Caco-2 (cell line): Measurements from ENCODE around the gene CETP. TPM values are rescaled to one million over a fixed set of nuclear protein-coding genes. Genes with fewer than 3 reads are reported as not detected.

Experiments
- BruUV-seq: library from RNA; stranded (reverse); fragments of 400-500 nt; replicated peaks from 2 replicates; lab custom pipeline; 2021; lab: Mats Ljungman, UMichigan
- CTCF ChIA-PET: fragments of 300-600 bp; sonication (Branson Sonifier 250); formaldehyde crosslinking; loops from one replicate; lab custom pipeline; 2022; ENCODE audit warnings: antibody characterized with exemption; lab: Charles Lee
- POLR2A ChIA-PET: fragments of 300-600 bp; sonication (Branson Sonifier 250); formaldehyde crosslinking; loops from one replicate; lab custom pipeline; 2022; ENCODE audit warnings: antibody characterized with exemption; lab: Charles Lee
- DNase-seq, 2 experiments: peaks; one replicate each; pipeline versions ENCODE4 v3.0.0 to v3.0.0-alpha.2; 2020 to 2022
- H3K27me3 ChIP-seq: replicated peaks from 2 replicates; pipeline ENCODE4 v1.6.0; 2011; ENCODE audit warnings: low read length; ENCODE audit not compliant: control insufficient read depth, insufficient read depth
- H3K36me3 ChIP-seq: 2 replicates; pipeline ENCODE4 v1.5.1; 2011; ENCODE audit warnings: low read length; ENCODE audit not compliant: control insufficient read depth, insufficient read depth
- H3K4me1 ChIP-seq: fragments of 250-450 bp; sonication (Bioruptor Pico); 2 replicates; pipeline ENCODE4 v1.5.1; 2020; ENCODE audit warnings: mild to moderate bottlenecking
- H3K4me3 ChIP-seq: 2 replicates; pipeline ENCODE4 v1.5.1; 2011; ENCODE audit warnings: low read depth, mild to moderate bottlenecking, control low read depth, low read length
- H3K9me3 ChIP-seq: fragments of 250-450 bp; sonication (Bioruptor Pico); 2 replicates; pipeline ENCODE4 v1.5.1; 2020; ENCODE audit warnings: mild to moderate bottlenecking, moderate library complexity
- H3K27ac Mint-ChIP-seq: one replicate; pipeline ENCODE4 v1.8.0; 2022; ENCODE audit warnings: mixed read lengths; ENCODE audit not compliant: unreplicated experiment
- H3K27me3 Mint-ChIP-seq: one replicate; pipeline ENCODE4 v1.8.0; 2022; ENCODE audit warnings: mixed read lengths; ENCODE audit not compliant: insufficient read depth, unreplicated experiment
- H3K36me3 Mint-ChIP-seq: one replicate; pipeline ENCODE4 v1.8.0; 2022; ENCODE audit warnings: mild to moderate bottlenecking, mixed read lengths; ENCODE audit not compliant: insufficient read depth, unreplicated experiment
- H3K4me1 Mint-ChIP-seq: one replicate; pipeline ENCODE4 v1.8.0; 2022; ENCODE audit warnings: low read depth, mixed read lengths; ENCODE audit not compliant: unreplicated experiment
- H3K4me3 Mint-ChIP-seq: one replicate; pipeline ENCODE4 v1.8.0; 2022; ENCODE audit warnings: mild to moderate bottlenecking, moderate library complexity, mixed read lengths; ENCODE audit not compliant: unreplicated experiment
- H3K9me3 Mint-ChIP-seq: one replicate; pipeline ENCODE4 v1.8.0; 2022; ENCODE audit warnings: mixed read lengths; ENCODE audit not compliant: unreplicated experiment
- intact Hi-C: fragments of 100-400 bp; cut with micrococcal nuclease; formaldehyde crosslinking; loops from one replicate; pipeline ENCODE4 v1.10.0; 2022; ENCODE audit not compliant: unreplicated experiment
- total RNA-seq: library from RNA; stranded (reverse); gene quantifications from 2 replicates; pipeline ENCODE4 v1.2.3, GENCODE V29; 2022
- TF ChIP-seq, protein P1 (sequence below), 2 experiments: fragments of 200-600 bp in 1 of 2; IDR thresholded peaks; 1 replicate in 1 of 2; 2 replicates in 1 of 2; pipeline versions ENCODE4 v1.5.1 to v1.8.0; 2011 to 2022; ENCODE audit warnings: antibody characterized with exemption in 1 of 2, control low read depth in 1 of 2, inconsistent platforms in 1 of 2, low read depth in 1 of 2, low read length in 1 of 2, mild to moderate bottlenecking in 1 of 2, moderate library complexity in 1 of 2; ENCODE audit not compliant: insufficient read depth in 1 of 2, severe bottlenecking in 1 of 2, unreplicated experiment in 1 of 2

CETP gene
- total RNA-seq, 1 experiment from 2014 or later, result not detected

GRCh38 chr16:57028086-57028485 lies 66.3 kb downstream of the CETP start:
- Mint-ChIP-seq H3K4me1 (no peaks in the 10 kb centered on the region), H3K27ac (no peak overlapping the region), H3K27me3 (peaks cover 4% of the 10 kb centered on the region), H3K36me3 (no peaks in the 10 kb centered on the region), H3K4me3 (no peak overlapping the region), H3K9me3 (no peaks in the 10 kb centered on the region)
- CTCF ChIA-PET, result no interaction called here
- no peak overlapping the region for H3K4me3 ChIP-seq
- BruUV-seq, result no TSS peak
- intact Hi-C loops, result no loop called here
- no peaks in the 10 kb centered on the region for H3K9me3 ChIP-seq
- peak; percentile 23 to 63 for DNase-seq
- POLR2A ChIA-PET, result no interaction called here
- no peaks in the 10 kb centered on the region for H3K36me3 ChIP-seq
- no peaks in the 10 kb centered on the region for H3K4me1 ChIP-seq
- no peaks in the 10 kb centered on the region for H3K27me3 ChIP-seq
- TF ChIP-seq, protein P1, sequence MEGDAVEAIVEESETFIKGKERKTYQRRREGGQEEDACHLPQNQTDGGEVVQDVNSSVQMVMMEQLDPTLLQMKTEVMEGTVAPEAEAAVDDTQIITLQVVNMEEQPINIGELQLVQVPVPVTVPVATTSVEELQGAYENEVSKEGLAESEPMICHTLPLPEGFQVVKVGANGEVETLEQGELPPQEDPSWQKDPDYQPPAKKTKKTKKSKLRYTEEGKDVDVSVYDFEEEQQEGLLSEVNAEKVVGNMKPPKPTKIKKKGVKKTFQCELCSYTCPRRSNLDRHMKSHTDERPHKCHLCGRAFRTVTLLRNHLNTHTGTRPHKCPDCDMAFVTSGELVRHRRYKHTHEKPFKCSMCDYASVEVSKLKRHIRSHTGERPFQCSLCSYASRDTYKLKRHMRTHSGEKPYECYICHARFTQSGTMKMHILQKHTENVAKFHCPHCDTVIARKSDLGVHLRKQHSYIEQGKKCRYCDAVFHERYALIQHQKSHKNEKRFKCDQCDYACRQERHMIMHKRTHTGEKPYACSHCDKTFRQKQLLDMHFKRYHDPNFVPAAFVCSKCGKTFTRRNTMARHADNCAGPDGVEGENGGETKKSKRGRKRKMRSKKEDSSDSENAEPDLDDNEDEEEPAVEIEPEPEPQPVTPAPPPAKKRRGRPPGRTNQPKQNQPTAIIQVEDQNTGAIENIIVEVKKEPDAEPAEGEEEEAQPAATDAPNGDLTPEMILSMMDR (IDR thresholded peaks at IDR 0.05; ENCODE audit: insufficient read depth in 1 of 2, low read depth in 1 of 2, low read length in 1 of 2, severe bottlenecking in 1 of 2, unreplicated experiment in 1 of 2), result no peak

DNA sequence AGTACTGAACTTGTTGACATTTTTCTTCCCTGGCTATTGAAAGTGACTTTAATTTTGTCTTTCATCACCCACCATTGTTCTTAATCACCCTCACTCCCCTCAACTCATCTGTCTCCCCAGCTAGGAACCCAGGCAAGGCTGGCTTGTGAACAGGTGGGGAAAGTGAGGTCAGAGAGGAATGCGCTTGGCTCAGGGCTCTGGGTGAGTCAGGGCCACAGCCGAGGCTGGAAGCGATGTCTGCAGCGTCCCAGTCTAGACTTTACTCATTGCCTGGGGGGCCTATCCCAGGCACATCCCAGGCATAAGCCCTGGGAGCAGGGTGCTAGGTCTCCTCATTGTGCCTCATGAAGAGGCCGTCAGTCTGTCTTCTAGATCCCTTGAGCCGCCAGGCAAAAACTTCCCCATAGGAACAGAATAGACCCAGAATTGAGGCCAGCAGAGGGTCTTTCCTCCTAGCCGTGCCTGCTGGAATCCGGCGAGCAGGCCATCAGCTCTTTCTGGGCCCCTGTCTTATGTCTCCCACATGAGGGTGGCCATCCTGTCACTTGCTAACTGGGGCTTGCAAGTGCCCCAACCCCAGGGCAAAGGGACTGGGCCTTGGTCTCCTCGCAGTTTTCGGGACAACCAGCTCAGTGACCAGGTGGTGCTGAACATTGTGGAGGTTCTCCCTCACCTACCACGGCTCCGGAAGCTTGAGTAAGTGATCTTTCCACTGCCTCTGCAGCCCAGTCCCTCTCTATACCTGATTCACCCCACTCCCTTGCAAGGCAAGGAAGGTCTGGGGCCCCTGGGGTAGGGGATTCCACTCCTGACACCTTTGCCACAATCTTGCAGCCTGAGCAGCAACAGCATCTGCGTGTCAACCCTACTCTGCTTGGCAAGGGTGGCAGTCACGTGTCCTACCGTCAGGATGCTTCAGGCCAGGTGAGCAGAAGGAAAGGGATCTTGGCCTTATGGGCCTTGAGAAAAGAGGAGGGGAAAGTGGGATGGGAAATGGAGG lies 67.7 kb downstream of the CETP start:
- no peak overlapping the region for H3K27ac Mint-ChIP-seq
- intact Hi-C loops, result no loop called here
- no peaks in the 10 kb centered on the region for H3K36me3 Mint-ChIP-seq

DNA sequence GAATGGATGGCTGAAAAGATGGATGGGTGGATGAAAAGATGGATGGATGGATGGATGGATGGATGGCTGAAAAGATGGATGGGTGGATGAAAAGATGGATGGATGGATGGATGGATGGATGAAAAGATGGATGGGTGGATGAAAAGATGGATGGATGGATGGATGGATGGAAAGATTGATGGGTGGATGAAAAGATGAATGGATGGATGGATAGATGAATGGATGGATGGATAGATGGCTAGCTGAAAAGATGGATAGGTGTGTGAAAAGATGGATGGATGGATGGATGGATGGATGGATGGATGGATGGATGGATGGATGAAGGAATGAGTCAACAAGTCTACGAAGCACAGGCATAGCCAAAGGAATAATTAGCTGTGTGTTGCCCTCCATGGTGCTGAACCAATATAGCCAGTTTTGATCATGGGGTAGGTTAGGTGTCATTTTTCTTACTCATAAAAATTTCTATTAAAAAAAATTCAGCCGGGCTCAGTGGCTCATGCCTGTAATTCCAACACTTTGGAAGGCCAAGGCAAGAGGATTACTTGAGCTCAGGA lies 68.7 kb downstream of the CETP start:
- H3K4me3 Mint-ChIP-seq, result no peak overlapping the region
- no peaks in the 10 kb centered on the region for H3K36me3 Mint-ChIP-seq
- no TSS peak for BruUV-seq
- H3K4me3 ChIP-seq, result no peak overlapping the region
- H3K36me3 ChIP-seq, result no peaks in the 10 kb centered on the region
- intact Hi-C loops, result no loop called here
- DNase-seq, result no peak
- CTCF ChIA-PET, result no interaction called here
- peaks cover 10% of the 10 kb centered on the region for H3K27me3 Mint-ChIP-seq
- H3K9me3 ChIP-seq, result no peaks in the 10 kb centered on the region
- POLR2A ChIA-PET, result no interaction called here
- TF ChIP-seq, protein P1 (IDR thresholded peaks at IDR 0.05; ENCODE audit: insufficient read depth in 1 of 2, low read depth in 1 of 2, low read length in 1 of 2, severe bottlenecking in 1 of 2, unreplicated experiment in 1 of 2), result no peak
- no peaks in the 10 kb centered on the region for H3K9me3 Mint-ChIP-seq
- H3K4me1 Mint-ChIP-seq, result no peaks in the 10 kb centered on the region
- no peak overlapping the region for H3K27ac Mint-ChIP-seq
- no peaks in the 10 kb centered on the region for H3K27me3 ChIP-seq
- H3K4me1 ChIP-seq, result no peaks in the 10 kb centered on the region

More for the DNA sequence above, 67.7 kb downstream of the CETP start:
- H3K4me3 Mint-ChIP-seq, result no peak overlapping the region
- TF ChIP-seq, protein P1 (IDR thresholded peaks at IDR 0.05; ENCODE audit: insufficient read depth in 1 of 2, low read depth in 1 of 2, low read length in 1 of 2, severe bottlenecking in 1 of 2, unreplicated experiment in 1 of 2), result no peak
- H3K4me1 Mint-ChIP-seq, result no peaks in the 10 kb centered on the region
- no peaks in the 10 kb centered on the region for H3K9me3 Mint-ChIP-seq
- no peaks in the 10 kb centered on the region for H3K9me3 ChIP-seq
- ChIA-PET POLR2A (interaction anchor here (0.6 kb wide), 1 partner anchor 156 kb away, joined by 3 read pairs; the partner anchor contains the start of genes PSME3IP1 and RSPRY1), CTCF (interaction anchor here (1.0 kb wide), 1 partner anchor 236 kb away, joined by 3 read pairs; no protein-coding TSS in a partner anchor)
- no peaks in the 10 kb centered on the region for H3K36me3 ChIP-seq
- no peak for DNase-seq
- H3K4me1 ChIP-seq, result no peaks in the 10 kb centered on the region
- H3K27me3 Mint-ChIP-seq, result peaks cover 4% of the 10 kb centered on the region
- BruUV-seq, result no TSS peak
- H3K27me3 ChIP-seq, result no peaks in the 10 kb centered on the region
- H3K4me3 ChIP-seq, result no peak overlapping the region
